Activated T-cell treated with anti-CD3 and anti-CD28 coated beads, Interleukin-2, amount 50 U/mL, for 48 hours (primary cell): ENCODE data around the gene FBXL14.

Source experiments
- DNase-seq, 2 experiments: peaks; one replicate each; pipeline ENCODE4 v3.0.0-alpha.2; 2020

The FBXL14 gene

GRCh38 chr12:1594261-1595025, at the start of gene FBXL14:
TSS of gene FBXL14 (minus strand) at chr12:1594581. CDS start at chr12:1594066, 515 bp downstream.
- peak; percentile 88 to 91 for DNase-seq

DNA sequence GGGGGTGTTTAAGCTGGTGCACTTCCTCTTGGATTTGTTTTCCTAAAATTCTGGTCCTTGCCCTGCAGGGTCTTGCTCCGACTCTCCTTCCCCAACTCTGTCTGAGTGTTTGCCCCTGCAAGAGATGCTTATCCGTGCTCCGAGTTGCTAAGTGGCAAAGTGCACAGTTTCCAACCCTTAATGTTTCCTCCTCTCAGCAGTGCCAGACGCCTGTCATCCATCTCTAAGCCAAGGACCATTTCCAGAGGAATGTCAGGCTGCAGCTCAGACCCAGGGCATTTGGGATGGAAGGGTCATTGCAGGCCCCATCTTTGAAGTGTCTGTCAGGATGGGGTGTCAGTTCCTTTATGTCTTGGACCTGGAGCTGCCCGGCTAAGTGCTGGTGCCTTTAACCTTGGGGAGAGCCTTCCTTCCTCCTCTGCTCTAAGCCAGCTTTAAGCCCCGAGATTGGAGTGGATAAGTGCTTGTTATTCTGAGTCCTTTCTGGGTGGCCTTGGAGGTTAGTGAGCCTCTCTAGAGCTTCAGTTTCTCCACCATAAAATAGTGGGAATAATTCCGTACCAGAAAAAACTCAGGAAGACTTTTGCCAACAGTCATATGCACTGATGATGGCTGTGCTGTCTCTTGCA, 49.6 kb upstream of the FBXL14 start:
- DNase-seq, result no peak

DNA sequence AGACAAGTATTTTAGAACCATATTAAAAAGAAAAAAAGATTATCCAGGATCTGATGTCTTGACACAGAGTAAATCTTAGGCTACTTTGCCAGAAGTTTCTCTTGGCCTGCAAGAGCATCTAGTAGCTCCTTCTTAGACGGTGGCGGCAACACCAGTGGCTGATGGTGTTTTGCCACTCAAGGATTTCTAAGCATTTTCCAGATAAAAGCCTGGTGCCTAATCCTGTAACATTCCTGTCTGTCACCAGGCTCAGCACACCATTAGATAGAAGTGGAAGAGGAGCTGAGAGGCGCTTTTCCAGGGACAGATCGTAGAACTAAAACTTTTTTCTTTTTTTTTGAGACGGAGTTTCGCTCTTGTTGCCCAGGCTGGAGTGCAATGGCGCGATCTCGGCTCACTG, 48.7 kb upstream of the FBXL14 start:
- DNase-seq, result no peak

DNA sequence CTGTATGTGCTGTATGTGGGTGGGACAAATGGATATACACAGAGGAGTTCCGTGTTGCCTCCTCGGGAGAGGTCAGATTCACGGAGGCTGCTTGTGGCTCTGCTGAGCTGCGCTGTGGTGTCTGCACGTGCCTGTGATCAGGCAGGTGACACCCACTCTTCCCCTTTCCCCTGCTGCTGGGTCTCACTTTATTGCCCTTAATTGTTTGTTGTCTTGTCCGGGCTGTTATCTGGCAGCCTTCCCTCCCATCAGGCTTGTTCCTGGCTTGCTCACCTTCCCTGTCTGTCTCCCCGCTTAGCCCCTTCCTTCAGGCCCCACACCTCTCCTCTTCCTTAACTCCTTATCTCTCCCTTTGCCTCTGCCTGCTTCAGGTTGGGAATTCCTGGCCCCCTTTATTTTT, 48.1 kb upstream of the FBXL14 start:
- no peak for DNase-seq

GRCh38 chr12:1640328-1641234, 46.2 kb upstream of the FBXL14 start:
- DNase-seq, result no peak

DNA sequence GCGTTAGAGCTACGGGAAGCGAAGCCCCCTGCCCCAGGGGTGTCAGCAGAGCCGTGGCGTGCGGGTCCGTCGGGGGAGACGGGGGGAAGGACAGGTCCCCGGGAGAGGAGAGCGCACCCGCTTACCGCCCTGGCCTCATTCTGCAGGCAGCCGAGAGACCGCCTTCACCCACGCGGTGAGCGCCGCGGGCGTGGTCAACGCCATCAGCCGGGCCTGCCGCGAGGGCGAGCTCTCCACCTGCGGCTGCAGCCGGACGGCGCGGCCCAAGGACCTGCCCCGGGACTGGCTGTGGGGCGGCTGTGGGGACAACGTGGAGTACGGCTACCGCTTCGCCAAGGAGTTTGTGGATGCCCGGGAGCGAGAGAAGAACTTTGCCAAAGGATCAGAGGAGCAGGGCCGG, 45.2 kb upstream of the FBXL14 start:
- no peak for DNase-seq

DNA sequence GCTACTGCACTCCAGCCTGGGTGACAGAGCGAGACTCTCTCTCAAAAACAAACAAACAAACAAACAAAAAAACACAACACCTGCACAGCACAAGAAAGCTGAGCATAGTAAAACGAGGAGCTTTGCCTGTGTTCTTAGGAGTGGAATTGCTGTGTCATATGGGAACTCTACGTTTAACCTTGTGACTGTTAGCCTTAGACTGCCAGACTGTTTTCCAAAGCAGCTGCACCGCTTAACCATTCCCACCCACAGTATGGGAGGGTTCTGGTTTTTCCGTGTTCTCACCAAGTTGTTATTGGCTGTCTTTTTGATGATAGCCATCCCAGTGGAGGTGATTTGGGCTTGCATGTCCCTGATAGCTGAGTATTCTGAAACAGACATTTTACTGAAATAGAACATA, 43.8 kb upstream of the FBXL14 start:
- no peak for DNase-seq

- DNase-seq, result no peak
Observed at GRCh38 chr12:1635301-1636095, 41.1 kb upstream of the FBXL14 start.

GRCh38 chr12:1634590-1635191, 40.3 kb upstream of the FBXL14 start:
- DNase-seq, result peak; percentile 75 to 78

- DNase-seq, result no peak
Observed at GRCh38 chr12:1634149-1634548, 39.8 kb upstream of the FBXL14 start.

DNA sequence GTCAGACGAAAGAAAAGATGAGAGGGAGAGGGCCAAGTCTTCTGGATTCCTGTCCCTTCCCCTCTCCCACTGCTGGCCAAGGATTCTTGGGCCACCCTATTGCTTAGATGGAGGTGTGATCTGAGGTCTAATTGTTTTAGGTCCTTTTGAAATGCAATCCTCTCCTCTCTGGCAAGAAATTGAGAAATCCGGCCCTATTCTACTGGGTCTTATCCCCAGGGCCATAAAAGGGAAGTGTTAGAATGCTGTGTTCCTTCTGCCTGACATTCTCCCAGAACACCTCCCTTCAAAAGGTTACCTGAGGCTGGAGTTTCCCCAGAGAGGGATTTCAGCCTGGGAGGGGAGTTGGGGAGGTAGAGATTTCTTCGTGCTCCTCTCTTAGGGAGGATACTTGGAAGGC, 39.1 kb upstream of the FBXL14 start:
- no peak for DNase-seq

DNA sequence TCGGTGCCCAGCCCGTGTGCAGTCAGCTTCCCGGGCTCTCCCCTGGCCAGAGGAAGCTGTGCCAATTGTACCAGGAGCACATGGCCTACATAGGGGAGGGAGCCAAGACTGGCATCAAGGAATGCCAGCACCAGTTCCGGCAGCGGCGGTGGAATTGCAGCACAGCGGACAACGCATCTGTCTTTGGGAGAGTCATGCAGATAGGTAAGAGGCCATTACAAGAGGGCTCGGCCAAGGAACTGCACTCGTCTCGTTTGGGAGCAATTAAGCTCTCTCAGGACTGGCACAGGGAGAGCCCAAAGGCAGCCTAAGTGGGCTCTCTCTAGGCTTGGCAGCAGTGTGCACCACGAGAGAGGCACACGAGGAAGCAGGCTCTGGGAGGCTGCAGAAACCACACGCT, 38.3 kb upstream of the FBXL14 start:
- DNase-seq, result no peak

DNA sequence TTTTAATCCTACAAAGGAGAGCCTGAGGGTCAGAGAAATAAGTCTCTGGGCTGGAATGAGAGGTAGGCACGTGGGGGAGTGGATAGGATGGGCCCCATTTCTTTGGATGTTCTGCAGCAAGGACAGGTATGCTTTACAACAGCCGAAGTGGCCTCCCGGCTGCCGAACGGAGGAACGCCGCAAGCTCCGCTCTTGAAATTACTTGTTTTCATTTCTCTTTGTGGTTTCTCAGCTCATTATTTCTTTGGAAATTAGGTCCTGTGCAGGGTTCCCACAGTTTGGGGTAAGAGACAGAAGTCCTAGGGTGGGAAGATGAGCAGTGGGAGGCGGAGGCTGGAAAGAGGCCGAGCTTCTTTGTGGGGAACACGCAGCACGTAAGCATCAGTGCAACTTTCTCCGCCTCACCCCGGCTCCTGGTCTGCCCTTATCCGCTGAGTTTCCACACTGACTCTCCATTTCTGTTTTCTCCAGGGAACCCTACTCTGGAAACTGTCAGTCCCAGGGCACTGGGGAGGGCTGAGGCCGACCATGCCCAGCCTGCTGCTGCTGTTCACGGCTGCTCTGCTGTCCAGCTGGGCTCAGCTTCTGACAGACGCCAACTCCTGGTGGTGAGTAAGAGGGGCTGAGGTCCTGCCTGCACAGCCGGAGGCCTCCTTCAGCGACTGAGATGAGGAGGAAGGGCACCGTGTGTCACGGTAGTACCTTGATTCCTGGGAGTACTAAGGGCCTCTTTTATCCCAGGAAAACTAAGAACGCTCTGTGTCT, 36.6 kb upstream of the FBXL14 start:
- no peak for DNase-seq

GRCh38 chr12:1630133-1630826, 35.9 kb upstream of the FBXL14 start:
- DNase-seq, result peak; percentile 36 to 56

- DNase-seq, result no peak
Observed at GRCh38 chr12:1629338-1630132, 35.2 kb upstream of the FBXL14 start.

DNA sequence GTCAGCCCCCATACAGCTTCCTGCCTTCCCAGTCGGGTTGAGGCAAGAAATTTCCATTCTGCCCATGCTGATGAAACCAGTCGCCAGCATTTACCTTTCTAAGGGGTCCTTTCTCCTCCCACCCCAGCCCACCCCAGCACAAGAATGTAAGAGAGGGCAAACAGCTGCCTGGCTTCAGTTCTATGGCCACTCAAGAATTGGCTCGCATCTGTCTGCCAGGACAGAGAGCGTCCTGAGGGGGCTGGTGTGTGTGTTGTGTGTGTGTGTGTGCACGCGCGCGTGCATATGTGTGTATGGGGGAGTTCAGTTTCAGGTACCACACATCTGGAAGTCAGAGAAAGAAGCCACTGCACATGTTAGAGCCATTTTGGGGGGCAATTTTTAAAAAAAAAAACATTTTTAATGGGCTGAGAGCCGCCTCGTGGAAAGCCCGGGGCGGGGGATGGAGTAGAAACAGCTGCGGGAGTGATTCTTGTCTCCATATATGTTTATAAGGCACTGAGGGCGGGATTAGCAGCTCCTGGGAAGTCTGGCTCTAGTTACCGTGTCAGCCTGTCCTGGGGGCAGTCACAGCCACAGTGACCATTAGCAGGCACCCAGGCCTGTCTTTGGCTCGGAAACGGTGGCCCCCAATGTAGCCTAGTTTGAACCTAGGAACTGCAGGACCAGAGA, 34.4 kb upstream of the FBXL14 start, which contains the start of gene WNT5B:
Gene WNT5B (plus strand): TSS at position 566 of the 672 bp plus-strand sequence. CDS start 2,124 bp downstream, outside the sequence.
- DNase-seq, result no peak

- no peak for DNase-seq
Observed at GRCh38 chr12:1622406-1622805, 28.0 kb upstream of the FBXL14 start.

DNA sequence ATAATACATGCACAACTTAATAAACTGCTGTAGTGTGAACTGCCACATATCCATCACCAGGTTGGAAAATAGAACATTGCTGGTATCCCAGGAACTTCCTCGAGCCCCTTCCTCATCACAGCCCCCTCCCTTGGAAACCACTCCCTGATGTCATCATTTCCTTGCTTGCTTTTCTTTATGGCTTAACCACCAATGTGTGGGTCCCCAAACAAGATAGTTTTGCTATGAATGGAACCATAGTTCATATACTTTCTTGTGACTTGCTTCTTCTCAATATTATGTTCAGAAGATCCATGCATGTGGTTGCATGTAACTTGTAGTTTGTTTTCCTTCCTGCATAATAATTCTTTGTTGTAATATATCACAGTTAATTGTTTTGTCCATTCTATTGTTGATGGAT, 25.7 kb upstream of the FBXL14 start:
- no peak for DNase-seq

DNA sequence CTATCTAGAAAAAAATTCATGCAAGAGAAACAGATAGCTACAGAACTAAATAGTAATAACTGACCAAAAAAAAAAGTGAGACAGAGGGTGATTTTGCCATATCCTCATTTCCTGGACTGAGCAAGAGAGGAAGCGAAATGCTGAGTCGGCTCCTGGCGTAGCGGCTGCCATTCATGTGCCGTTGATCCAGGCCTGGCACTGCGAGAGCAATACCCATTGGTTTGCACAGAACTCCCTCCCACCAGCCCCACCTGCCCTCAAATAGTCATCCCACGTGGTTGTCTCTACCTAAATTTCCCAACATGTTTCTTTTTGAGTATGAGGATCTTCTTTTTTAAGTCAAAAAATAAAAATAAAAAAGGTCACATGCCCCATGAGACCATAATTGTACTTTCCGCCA, 25.2 kb upstream of the FBXL14 start:
- DNase-seq, result peak in 1 of 2 experiments; percentile 43
